Germinal center (tissue), 1 donor: ENCODE measurements around the gene TRPV3.
"Not testable (repeated sequence)": the region's sequence is repeated elsewhere in the genome, so short reads cannot be mapped to it uniquely, and the experiment has no call there.

Source experiments
- DNase-seq: peaks from one replicate; pipeline ENCODE4 v3.0.0; 2012; ENCODE audit warnings: mixed read lengths, low spot score

The TRPV3 gene

DNA sequence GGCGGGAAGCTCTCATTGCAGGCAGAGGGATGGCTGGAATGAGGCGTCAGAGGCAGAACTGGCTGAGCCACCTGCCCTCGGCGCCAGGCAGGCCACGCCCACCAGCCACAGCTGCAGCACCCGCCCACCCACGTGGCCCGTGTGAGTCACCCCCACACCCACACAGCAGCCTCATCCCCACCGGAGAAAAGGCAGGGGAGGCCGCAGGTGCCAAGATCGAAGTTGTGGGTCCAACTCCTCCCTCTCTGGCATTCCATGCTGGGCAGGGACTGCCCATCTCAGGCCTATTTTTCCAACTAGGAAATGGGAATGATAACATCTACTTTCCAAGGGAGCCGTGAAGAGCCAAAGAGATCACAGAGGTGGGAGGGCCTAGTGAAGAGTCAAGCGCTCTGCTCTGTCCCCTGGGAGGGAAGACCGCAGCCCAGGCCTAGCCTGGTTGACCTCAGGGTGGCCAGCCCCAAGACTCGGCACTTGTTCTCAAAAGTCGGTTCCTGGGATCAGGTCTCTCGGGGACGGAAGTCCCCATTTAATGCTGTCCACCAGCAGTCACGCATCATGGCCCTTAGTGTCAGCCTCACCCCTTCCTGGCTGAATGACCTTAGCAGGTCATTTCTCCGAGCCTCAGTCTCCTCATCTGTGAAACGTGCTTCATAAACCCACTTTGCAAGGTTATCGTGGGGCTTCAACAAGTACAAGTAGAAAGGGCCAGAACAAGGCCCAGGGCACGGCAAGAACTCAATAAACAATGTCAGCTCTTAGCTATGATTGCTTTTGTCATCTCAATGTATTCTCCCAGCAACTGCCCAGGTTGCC is at the start of gene TRPV3:
TSS of gene TRPV3 (minus strand) at position 45 of the 816 bp plus-strand sequence. CDS start 2,962 bp downstream, outside the sequence.
- peak; percentile 87 for DNase-seq

DNA sequence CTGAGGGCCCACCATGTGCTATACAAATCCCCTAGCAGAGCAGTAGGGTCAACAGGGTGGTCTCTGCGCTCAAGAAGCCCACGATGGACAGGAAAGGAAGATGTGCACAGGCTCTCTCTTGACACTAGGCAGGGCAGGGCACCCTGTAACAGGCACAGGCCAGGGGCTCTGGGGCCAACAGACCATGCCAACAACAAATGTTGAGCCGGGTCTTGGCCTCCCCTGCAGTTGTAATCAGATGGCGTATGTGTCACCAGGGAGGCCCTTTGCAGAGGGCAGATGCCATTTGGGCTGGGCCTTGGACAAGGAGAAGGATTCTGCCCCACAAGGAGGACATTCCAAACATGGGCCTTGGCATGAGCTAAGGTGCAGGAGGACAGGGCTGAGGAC is 46.3 kb upstream of the TRPV3 start:
- DNase-seq, result no peak

DNA sequence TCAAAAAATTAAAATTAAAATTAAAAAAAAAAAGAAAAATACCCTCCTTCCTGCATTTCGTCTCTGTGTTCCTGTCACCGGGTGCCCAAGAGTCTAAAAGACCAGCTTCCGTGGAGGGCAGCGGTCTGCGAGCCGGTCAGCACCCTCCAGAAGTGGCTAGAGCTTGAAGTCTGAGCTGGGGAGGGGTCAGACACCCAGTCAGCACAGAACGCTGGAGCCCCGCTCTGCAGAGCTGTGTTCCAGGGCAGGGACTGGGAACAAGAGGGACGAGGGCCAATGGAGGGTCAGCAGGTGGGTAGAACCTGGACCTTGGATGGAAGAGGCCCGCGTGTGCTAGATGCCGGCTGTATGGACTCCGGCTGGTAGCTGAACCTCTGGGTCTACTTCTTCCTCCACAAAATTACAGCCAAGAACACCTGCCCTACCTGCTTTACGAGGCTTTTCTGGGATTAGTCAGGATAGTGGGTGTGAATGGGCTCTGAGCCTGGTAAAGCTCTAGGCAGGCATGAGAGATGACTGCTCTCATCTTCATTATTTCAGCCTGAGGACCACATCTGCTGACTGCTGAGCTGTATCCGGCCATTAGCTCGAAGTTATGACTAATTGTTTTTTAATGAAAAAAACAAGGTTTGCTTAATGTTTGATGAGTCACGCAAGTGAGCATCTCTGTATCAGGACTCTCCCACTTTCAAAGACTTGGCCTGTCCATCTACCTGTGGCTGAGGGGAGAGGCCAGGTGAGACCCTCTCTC is 45.7 kb upstream of the TRPV3 start:
- no peak for DNase-seq

DNA sequence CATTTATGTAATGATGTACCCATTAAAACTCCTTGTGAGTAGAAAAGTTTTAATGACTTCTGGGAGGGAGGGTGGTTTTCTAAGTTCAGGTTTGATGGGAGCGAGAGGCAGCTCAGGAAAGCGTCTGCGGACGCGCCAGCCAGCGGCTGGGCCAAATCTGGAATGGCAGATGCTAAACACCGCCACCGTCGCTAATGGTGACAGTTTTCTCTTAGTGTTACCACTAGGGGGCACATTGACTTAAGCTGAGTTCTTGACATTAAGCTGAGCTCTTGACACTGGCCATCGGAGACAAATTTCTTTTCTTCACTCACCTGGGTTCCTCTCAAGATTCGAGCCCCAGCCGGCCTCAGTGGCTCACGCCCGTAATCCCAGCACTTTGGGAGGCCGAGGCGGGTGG is 44.9 kb upstream of the TRPV3 start:
- DNase-seq, result peak; percentile 64

DNA sequence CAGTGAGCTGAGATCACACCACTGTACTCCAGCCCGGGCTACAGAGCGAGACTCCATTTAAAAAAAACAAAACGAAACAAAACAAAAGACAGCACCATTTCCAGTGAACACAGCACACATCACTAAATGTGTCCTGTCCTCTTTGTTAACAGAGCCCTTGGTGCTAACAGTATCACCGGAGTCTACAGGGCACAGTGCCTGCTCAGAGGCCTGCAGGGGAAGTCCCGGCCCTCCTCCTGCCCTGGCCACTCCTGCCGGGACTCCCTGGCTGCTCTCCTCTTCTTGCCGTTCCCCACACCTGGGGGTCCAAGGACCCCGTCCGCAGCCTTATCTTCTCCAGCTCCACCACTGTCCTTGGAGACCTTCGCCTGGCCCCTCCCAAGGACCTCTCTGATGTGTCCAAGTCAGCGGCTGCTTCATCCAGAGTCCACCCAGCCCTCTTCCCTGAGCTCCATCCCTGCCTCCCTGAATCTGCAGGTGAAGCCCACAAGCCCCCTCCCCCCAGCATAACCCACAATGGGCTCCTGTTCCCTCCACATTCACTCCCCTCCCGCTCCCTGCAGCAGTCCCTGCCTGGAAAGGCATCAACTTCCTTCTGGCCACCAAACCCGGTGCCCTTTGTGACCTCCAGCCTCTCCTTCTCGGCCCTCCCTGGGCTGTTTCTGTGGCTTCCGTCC is 43.1 kb upstream of the TRPV3 start:
- DNase-seq, result no peak

DNA sequence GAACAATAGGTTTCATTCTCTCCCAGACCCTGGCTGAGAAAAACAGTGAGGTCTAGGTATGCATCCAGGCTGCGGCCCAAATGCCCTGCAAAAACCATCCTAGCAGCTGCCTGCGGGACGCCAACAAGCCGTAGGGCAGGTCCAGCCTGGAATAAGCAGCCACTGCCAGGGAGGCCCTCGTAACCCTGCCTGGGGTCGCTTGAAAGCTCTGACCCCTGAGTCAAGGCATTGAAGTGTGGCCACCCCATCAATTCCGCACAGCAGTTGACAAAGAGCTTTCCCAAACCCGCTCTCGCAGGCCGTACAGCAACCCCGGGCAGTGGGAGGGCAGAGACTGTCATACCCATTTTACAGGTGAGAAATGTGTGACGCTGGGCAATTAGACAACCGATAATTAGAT is 40.5 kb upstream of the TRPV3 start:
- DNase-seq, result no peak

DNA sequence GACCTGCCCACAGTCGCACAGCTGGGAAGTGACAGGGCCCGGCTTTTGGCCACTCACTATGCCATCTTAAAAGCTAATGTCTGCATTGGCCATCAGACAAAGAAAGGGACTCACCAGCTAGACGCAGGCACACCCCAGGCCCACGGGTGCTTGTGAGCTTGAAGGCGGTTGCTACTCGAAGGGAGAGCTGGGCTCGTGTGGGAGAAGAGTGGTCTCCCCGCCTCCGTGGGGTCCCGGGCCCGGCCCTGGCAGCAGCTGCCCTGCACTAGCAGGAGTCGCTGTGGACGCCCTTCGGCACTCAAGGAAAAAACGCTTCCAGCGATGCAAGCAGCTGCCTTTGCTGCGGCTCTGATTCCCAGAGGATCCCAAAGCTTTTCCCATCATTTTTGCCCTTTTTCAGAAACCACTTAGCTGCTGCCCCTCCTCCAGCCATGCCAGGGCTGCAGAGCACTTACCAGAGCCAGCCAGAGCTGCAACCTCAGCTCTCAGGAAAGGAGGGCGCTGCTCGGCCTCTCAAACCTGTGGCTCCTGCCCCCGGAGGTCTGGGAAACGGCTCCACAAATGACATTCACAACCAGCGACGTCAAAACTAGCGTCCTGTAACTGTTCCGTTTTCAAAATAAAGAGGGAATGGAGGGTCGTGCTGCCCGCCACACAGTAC is 39.3 kb upstream of the TRPV3 start:
- no peak for DNase-seq

DNA sequence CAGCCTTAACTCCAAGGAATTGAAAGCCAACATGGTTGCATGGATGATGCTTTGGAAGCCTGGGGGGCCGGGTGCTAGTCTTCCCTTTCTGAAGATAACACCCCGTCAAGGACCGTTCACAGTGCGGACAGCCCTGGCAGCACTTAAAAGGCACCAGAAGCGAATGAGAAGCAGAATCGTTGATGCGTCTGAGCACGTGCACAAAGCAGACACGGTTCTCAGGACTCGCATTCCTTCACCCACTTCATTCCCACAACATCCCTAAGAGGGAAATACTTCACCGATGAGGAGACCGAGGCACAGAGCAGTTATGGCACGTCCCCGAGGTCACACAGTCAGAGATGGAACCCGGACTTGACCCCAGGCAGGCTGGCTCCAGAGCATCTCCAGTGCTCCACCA is 37.4 kb upstream of the TRPV3 start:
- no peak for DNase-seq

DNA sequence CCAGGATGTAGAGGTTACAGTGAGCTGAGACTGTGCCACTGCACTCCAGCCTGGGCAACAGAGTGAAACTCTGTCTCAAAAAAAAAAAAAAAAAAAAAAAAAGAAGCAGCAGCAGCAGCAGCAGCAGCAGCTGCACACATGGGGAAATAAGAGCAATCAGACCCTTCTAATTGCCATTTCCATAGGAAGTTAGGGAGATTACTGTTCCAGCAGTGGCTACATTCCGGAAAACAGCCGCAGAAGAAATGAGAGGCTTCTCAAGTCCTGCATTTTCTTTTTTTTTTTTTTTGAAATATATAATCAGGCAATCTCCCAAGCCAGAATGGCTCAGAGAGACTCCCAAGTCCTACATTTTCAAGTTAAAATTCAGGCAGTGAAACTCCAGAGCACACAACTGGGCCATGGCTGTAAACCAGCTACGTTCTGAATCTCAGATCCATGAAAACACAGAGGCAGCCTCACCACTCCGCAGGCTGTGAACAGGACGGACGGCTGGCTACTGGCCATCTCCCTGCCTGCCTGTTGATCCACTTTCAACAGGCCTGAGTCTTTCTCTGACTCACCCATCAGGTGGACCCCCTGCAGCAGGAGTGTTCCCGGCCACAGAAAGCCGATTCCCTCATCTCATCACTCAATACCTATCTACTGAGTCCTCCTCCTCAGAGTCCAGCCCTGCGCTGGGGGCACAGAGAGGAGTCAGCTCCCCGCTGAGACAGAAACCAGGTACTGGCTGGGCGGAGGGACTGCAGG is 36.6 kb upstream of the TRPV3 start:
- no peak for DNase-seq

DNA sequence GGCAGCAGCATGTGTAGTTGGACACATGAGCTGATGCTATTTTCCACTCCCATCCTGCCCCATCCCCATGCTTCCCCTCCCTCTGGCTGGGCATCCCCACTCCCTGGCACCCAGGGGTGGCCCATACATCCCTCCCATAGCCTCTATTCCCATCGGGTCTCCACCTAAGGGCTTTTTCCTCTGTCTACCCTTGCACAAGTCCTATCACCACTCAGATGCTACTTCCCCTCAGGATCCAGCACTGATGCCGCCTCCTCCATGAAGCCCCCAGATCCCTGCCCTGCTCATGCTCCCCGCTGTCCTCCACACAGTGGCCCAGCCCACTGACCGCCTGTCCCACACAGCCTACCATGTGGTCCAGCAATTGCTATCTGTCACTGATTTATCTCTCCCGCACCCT is 35.8 kb upstream of the TRPV3 start:
- no peak for DNase-seq

DNA sequence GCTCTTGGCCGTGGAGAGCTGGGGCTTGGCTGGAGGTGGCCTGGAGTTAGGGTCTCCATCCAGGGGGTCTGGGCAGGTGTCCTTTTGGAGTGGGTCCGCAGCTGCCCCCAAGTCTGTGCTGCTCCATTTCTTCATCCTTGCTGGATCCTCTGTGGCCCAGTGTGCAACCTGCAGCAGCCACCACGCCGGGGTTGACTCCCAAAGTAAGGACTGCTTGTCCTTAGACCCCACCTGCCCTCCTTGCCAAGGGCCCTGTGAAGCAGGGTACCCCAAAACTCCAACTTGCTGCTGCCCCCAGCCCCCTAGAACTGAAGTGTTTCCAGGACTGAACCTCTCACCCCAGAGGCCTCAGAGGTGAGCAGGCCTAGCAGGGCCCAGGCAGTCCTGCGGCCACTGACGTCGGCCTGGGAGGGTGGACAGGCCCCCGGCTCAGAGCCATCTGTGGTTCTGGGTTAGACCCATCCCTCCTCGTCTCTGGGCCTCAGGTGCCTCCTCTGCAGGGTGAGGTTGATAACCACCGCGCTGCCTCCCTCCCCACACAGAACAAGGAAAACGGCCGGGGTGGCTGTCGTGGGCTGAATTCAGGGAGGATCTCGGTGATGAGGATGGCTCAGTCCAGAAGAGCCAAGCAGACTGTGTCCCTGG is 34.7 kb upstream of the TRPV3 start:
- DNase-seq, result no peak

DNA sequence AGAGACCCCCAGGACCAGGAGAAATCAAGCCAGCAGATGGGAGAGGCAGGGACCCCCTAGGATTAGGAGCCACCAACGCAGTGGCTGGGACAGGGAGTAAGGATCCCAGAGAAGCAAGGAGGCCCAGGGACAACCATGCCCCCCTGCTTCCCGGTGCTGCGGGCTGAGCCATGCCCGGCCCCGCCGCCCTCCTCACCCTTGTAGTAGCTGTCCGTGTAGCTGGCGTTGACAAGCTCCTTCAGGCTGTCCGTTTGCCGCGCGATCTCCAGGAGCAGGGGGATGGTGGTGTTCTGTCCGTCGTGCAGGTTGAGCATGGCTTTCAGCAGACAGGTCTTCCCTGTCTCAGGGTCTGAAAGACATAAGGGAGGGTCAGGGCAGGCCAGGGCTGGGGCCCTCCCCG is 33.2 kb upstream of the TRPV3 start:
- DNase-seq, result no peak

DNA sequence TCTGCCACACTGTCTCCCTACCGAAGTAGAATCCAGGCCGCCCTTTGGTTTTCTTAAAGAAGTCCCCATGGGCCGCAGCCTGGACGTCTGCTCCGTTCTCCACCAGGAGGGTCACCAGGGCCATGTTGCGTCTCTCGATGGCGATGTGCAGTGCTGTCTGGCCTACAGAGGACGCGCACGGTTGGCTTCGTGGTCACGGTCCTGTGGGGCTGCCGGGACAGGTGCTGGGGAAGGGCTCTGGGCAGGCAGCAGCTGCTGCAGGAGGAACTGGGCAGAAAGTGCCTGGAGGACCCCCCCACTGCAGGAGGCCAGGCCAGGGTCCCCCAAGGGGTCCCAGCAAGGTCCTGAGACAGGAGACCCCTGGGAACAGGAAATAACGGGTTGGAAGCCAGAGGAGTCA is 32.6 kb upstream of the TRPV3 start:
- DNase-seq, result no peak

DNA sequence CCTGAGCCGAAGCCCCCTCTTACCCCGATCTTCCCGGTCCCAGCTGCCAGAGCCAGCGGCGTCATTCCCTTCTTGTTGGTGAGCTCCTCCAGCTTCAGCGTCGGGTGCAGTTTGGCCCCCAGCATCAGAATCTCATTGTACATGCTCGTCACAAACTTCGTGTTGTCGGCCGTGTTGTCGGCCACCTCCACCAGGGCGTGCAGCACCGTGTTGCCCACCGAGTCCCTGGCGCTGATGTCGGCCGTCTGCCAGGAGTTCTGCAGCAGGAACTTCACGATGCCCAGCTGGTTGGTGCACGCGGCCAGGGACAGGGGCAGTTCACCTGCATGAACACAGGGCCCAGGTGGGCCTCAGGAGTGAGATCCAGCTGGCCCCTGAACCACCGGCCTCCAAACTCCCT is 32.2 kb upstream of the TRPV3 start:
- DNase-seq, result no peak

DNA sequence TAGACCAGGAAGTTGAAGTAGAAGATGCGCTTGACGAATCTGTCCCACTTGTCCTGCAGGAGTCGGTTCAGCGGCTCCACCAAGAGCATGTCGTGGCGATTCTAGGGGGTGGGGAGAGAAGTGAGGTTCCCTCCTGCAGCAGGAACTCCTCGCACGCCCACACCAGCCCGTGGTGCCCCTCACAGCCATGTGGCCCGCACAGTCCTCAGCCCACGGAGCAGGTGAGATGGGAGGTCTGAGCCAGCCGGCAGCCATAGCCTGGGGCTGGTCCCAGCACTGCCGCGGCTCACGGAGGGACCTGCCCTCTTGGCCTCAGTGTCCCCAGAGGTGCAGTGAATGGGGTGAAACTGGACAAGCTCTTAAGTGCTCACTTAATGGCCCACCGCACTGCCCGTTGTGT is 28.2 kb upstream of the TRPV3 start:
- DNase-seq, result no peak

DNA sequence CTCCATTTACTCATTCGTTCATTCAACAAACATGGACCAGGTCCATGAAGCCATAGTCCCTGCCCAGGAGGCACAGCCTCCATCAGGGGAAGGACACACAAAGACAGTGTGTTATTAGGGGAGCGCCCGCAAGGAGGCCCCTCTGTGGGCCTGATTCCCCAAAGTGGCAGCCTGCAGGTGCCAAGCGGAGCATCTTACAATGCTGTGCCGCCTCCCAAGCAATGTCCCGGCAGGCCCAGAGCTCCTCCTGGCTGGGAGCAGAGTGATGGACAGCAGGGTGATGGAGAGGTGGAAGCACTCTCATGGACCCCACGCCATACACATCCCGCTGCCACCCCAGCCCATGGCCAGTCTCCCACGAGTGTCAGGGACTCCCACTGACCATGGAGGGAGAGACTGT is 25.8 kb upstream of the TRPV3 start:
- DNase-seq, result no peak

DNA sequence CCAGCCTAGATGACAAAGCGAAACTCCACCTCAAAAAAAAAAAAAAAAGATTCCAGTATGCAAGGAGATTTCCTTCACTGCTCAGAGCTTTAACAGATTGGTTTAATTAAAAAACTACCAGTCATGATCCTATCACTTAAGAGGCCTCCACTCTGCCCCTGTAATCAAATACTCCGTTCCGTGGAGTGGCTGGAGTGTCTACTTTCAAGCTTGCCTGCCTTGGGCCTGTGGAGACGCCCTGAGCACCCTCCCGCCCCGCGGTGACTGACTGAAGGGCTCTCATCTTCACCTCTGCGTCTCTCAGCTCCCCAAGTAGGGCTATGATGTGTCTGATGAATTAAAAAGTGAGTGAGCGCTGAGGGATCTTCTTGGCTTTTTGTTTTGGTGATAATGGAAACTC is 25.3 kb upstream of the TRPV3 start:
- no peak for DNase-seq

DNA sequence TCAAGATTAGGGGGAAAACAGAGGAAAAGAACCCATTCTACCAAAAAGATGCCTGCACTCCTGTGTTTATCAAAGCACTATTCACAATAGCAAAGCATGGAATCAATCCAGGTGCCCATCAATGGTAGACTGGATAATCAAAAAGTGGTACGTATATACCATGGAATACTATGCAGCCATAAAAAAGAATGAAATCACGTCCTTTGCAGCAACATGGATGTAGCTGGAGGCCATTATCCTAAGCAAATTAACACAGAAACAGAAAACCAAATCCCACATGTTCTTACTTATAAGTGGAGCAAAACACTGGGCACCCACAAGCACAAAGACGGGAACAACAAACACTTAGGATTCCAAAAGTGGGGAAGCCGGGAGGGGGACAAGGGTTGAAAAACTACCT is 21.1 kb upstream of the TRPV3 start:
- DNase-seq, result not testable (repeated sequence)

DNA sequence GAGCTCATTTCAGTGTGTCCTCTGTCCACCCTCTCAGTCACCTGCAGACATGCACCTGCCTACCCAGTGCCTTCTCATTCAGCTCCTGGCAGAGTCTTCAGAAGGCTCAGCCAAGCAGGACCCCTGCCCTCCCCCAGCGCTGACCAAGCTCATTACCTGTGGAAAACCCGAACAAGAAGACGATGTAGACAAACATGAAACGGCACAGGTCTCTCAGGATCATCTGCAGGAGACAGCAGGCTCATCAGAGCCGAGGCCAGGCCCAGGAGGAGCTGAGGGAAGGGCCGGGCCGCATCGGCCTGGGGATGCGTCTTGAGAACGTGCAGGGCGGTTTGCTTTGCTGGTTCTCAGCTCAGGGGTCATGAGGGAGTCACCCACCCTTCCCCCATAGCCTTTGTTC is 19.4 kb upstream of the TRPV3 start:
- DNase-seq, result no peak

DNA sequence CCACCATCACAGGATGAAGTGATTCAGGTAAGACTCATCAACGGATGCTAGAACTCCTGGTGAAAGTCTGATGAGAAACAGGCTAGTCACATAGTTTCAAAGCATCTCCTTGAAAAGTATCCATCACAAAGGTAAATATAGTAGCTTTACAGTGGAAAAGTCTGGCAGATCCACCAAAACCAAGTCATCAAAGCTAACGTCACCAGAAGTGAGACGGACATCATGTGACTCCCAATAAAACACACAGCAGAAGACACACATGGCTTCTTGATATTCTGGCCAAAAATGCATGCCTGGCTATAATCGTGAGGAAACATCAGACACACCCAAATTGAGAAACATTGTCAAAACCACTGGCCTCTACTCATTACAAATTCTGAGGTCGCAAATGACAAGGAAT is 17.9 kb upstream of the TRPV3 start:
- DNase-seq, result no peak

DNA sequence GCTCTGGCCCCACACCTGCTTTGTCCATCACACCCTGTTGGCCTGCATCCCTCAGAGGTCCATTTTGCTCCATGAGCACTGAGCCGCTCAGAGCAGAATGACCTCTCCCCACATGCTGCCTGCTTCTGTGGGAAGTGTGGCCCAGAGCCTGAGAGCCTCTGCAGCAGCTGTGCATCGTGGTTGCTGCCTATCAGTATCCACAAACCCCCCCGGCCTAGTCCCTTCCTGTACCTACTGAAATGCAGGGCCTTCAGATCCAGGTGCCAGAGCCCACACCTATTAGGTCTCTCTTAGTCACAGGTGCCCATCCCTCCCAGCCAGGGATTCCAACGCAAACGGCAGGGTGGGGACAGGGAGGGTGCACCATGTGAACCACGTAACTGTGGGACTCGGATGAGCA is 16.6 kb upstream of the TRPV3 start:
- no peak for DNase-seq
